GM12878 (cell line): ENCODE data around the gene EHD1. TPM values are rescaled to one million over a fixed set of nuclear protein-coding genes. Genes with fewer than 3 reads are reported as not detected.
A peak's percentile ranks its signal among the peaks of the same experiment; 100 is the strongest.

Experiments used
- BCL11A ChIP-seq: IDR thresholded peaks from 2 replicates; pipeline ENCODE4 v1.6.1; 2011; ENCODE audit warnings: low read depth, low read length
- CHD1 ChIP-seq: IDR thresholded peaks from 2 replicates; pipeline ENCODE4 v1.6.1; 2012; ENCODE audit warnings: low read depth, low read length, improper control_type of control experiment
- CREB1 ChIP-seq: IDR thresholded peaks from 2 replicates; pipeline ENCODE4 v1.6.1; 2012; ENCODE audit warnings: low read depth, mild to moderate bottlenecking, inconsistent platforms
- DPF2 ChIP-seq: fragments of 450-650 bp; IDR thresholded peaks from 2 replicates; pipeline ENCODE4 v1.6.1; 2017; ENCODE audit warnings: mild to moderate bottlenecking
- E2F4 ChIP-seq: IDR thresholded peaks from 2 replicates; pipeline ENCODE4 v1.6.1; 2012; ENCODE audit warnings: low read depth, low read length, improper control_type of control experiment
- JUND ChIP-seq: IDR thresholded peaks from 2 replicates; pipeline ENCODE4 v1.6.1; 2012; ENCODE audit warnings: low read depth, mild to moderate bottlenecking, low read length, improper control_type of control experiment, moderate library complexity
- NFYA ChIP-seq: IDR thresholded peaks from 2 replicates; pipeline ENCODE4 v1.6.1; 2011; ENCODE audit warnings: low read depth, mild to moderate bottlenecking, low read length, improper control_type of control experiment, borderline replicate concordance
- POLR2AphosphoS2 ChIP-seq: IDR thresholded peaks from 2 replicates; pipeline ENCODE4 v1.6.1; 2011; ENCODE audit warnings: low read depth, mild to moderate bottlenecking, low read length, improper control_type of control experiment, moderate library complexity
- PRDM15 ChIP-seq: fragments of 450-650 bp; formaldehyde crosslinking; IDR thresholded peaks from 2 replicates; pipeline ENCODE4 v1.4.0; 2020; ENCODE audit warnings: mild to moderate bottlenecking, moderate library complexity
- RAD21 ChIP-seq: IDR thresholded peaks from 2 replicates; pipeline ENCODE4 v1.6.1; 2011; ENCODE audit warnings: mild to moderate bottlenecking, low read depth, low read length, moderate library complexity; ENCODE audit not compliant: insufficient read depth
- RUNX3 ChIP-seq: IDR thresholded peaks from 2 replicates; pipeline ENCODE4 v1.6.1; 2012; ENCODE audit warnings: low read length, inconsistent platforms
- SIX5 ChIP-seq: IDR thresholded peaks from 2 replicates; pipeline ENCODE4 v1.6.1; 2011; ENCODE audit warnings: mild to moderate bottlenecking, low read depth, low read length, moderate library complexity; ENCODE audit not compliant: severe bottlenecking
- SMC3 ChIP-seq: IDR thresholded peaks from 2 replicates; pipeline ENCODE4 v1.6.1; 2011; ENCODE audit warnings: low read length, improper control_type of control experiment, borderline replicate concordance
- SP1 ChIP-seq: IDR thresholded peaks from one replicate; pipeline ENCODE4 v1.6.1; 2011; ENCODE audit warnings: low read depth, low read length
- SUZ12 ChIP-seq: fragments of 200-600 bp; sonication (generic); IDR thresholded peaks from one replicate; pipeline ENCODE4 v1.6.1; 2018; ENCODE audit warnings: antibody characterized with exemption, mild to moderate bottlenecking; ENCODE audit not compliant: unreplicated experiment
- TAF1 ChIP-seq: IDR thresholded peaks from 2 replicates; pipeline ENCODE4 v1.6.1; 2011; ENCODE audit warnings: mild to moderate bottlenecking, low read depth, low read length, borderline replicate concordance
- TBL1XR1 ChIP-seq: IDR thresholded peaks from 2 replicates; pipeline ENCODE4 v1.6.1; 2012; ENCODE audit warnings: low read depth, low read length, improper control_type of control experiment
- ZNF274 ChIP-seq: IDR thresholded peaks from one replicate; pipeline ENCODE4 v1.8.0; 2011; ENCODE audit not compliant: insufficient read length, insufficient read depth
- ZNF687 ChIP-seq: fragments of 450-650 bp; IDR thresholded peaks from 2 replicates; pipeline ENCODE4 v1.6.1; 2017; ENCODE audit warnings: mild to moderate bottlenecking, moderate library complexity
- ZSCAN29 ChIP-seq: fragments of 450-650 bp; IDR thresholded peaks from 2 replicates; pipeline ENCODE4 v1.6.1; 2017; ENCODE audit warnings: mild to moderate bottlenecking, moderate library complexity
- polyA plus RNA-seq, 11 experiments: library from polyadenylated mRNA; depleted of rRNA in 4 of 11; unstranded in 6 of 11; stranded (reverse) in 5 of 11; fragments of >200 nt; fragmentation: Nextera tagmentation in 4 of 11; fragmentation: Illumina TruSeq in 1 of 11; extraction: Ambion mirVana in 4 of 11; extraction: Trizol in 1 of 11; gene quantifications; 1 replicate in 1 of 11; 2 replicates in 10 of 11; pipeline versions ENCODE4 v1.2.1 to v1.2.3, GENCODE V29; 2011 to 2016; ENCODE audit warnings: inconsistent platforms in 2 of 11, missing spikeins in 2 of 11, low read depth in 1 of 11
- total RNA-seq, 4 experiments: library from RNA; depleted of rRNA in 3 of 4; stranded (reverse); fragments of >200 nt in 3 of 4; fragmentation: Illumina TruSeq in 1 of 4; extraction: Trizol in 1 of 4; gene quantifications; 2 replicates each; pipeline versions ENCODE4 v1.2.1 to v1.2.3, GENCODE V29; 2013 to 2021

Gene EHD1
- total and polyA plus RNA-seq, 10 of the 15 experiments (the other 5 are each of a cell fraction or from before 2014, with no cell fraction given) = 1.0 to 165 (median 66.5) TPM

- TF ChIP-seq TAF1 = no peak
- no peak for TF ChIP-seq SMC3
- no peak for TF ChIP-seq SUZ12
- TF ChIP-seq ZSCAN29 = no peak
- peak; percentile 16; the same call in 1 of the 2 replicates for TF ChIP-seq DPF2
- 0 out of 2 replicates have a peak, but pooled peaks have one; percentile 10 for TF ChIP-seq JUND
- no peak for TF ChIP-seq RUNX3
- TF ChIP-seq NFYA = no peak
- TF ChIP-seq ZNF274 = no peak
- no peak for TF ChIP-seq CHD1
- peak; percentile 47 for TF ChIP-seq SP1
- TF ChIP-seq TBL1XR1 = peak; percentile 48; the same call in 1 of the 2 replicates
- TF ChIP-seq BCL11A = 0 out of 2 replicates have a peak, but pooled peaks have one; percentile 38
- TF ChIP-seq SIX5 = no peak
- TF ChIP-seq RAD21 = no peak
- TF ChIP-seq E2F4 = no peak
- no peak for TF ChIP-seq CREB1
- no peak for TF ChIP-seq POLR2AphosphoS2
- peak; percentile 93 for TF ChIP-seq ZNF687
- no peak for TF ChIP-seq PRDM15 (CRISPR knock-in tag)
Measured at GRCh38 chr11:64865286-64866172, 12.9 kb downstream of the EHD1 start (continued).
